K562 (cell line): Measurements from ENCODE around the gene BTNL8. TPM values are rescaled to one million over a fixed set of nuclear protein-coding genes. Genes with fewer than 3 reads are reported as not detected.

Experiments used
- ATAC-seq: fragments of 200-7000 bp; cut with Tn5 transposase; 3 replicates; pipeline ENCODE4 v1.9.1; 2020; ENCODE audit warnings: moderate library complexity
- BruUV-seq: library from RNA; stranded (reverse); fragments of 400-500 nt; replicated peaks from 2 replicates; lab custom pipeline; 2021; lab: Mats Ljungman, UMichigan
- CTCF ChIA-PET: fragments of 300-600 bp; formaldehyde crosslinking; extraction: SDS; loops from one replicate; lab custom pipeline; 2021; ENCODE audit warnings: low intra/inter-chr PET ratio; lab: Yijun Ruan, JAX
- POLR2A ChIA-PET: fragments of 300-600, 350-650 bp; sonication (Branson Sonifier 250); formaldehyde crosslinking; extraction: SDS; loops from one replicate; lab custom pipeline; 2021; ENCODE audit warnings: antibody characterized with exemption, inconsistent platforms; lab: Yijun Ruan, JAX
- DNase-seq, 4 experiments: peaks; one replicate each; pipeline versions ENCODE4 v3.0.0 to v3.0.0-alpha.2; 2011 to 2018; ENCODE audit warnings: low spot score in 3 of 4, mixed read lengths in 3 of 4; ENCODE audit errors: extremely low read depth in 1 of 4
- FAIRE-seq: peaks from 2 replicates; lab custom pipeline; 2011; peaks lifted over from hg19 to GRCh38; lab: Jason Lieb, UNC
- H2AFZ ChIP-seq: 2 replicates; pipeline ENCODE4 v1.6.0; 2011; ENCODE audit warnings: low read depth, low read length, control low read depth, inconsistent platforms
- H3K27ac ChIP-seq: fragments of 200-600 bp; 3 replicates; pipeline ENCODE4 v1.8.0; 2011; ENCODE audit warnings: low read depth, mild to moderate bottlenecking, control low read depth, inconsistent platforms, low read length, moderate library complexity, mixed read lengths; ENCODE audit errors: extremely low read depth
- H3K27me3 ChIP-seq, 2 experiments: fragments of 300-600 bp in 1 of 2; 2 replicates in 1 of 2; 3 replicates in 1 of 2; pipeline versions ENCODE4 v1.6.0 to v1.8.0; 2011; ENCODE audit warnings: inconsistent platforms in 2 of 2, low read length in 2 of 2, mild to moderate bottlenecking in 1 of 2, mixed read lengths in 1 of 2, moderate library complexity in 1 of 2; ENCODE audit not compliant: control insufficient read depth in 2 of 2, insufficient read depth in 2 of 2
- H3K36me3 ChIP-seq: fragments of 300-600 bp; 3 replicates; pipeline ENCODE4 v1.8.0; 2011; ENCODE audit warnings: mild to moderate bottlenecking, low read length, inconsistent platforms; ENCODE audit not compliant: control insufficient read depth, insufficient read depth
- H3K4me1 ChIP-seq, 2 experiments: fragments of 200-600 bp in 1 of 2; replicated peaks in 1 of 2; 2 replicates in 1 of 2; 3 replicates in 1 of 2; pipeline versions ENCODE4 v1.5.1 to v1.8.0; 2011; ENCODE audit warnings: inconsistent platforms in 2 of 2, low read length in 2 of 2, mild to moderate bottlenecking in 1 of 2, mixed read lengths in 1 of 2, moderate library complexity in 1 of 2; ENCODE audit not compliant: control insufficient read depth in 2 of 2, insufficient read depth in 2 of 2
- H3K4me2 ChIP-seq: 2 replicates; pipeline ENCODE4 v1.6.1; 2011; ENCODE audit warnings: low read length, control low read depth, inconsistent platforms, mixed read lengths; ENCODE audit not compliant: insufficient read depth
- H3K4me3 ChIP-seq: fragments of 200-600 bp; sonication (generic), shearing (Covaris generic); 2 replicates; pipeline ENCODE4 v1.5.1; 2016; ENCODE audit warnings: control low read depth, inconsistent platforms
- H3K79me2 ChIP-seq: fragments of 200-600 bp; 3 replicates; pipeline ENCODE4 v1.8.0; 2011; ENCODE audit warnings: low read length, inconsistent platforms; ENCODE audit not compliant: control insufficient read depth, insufficient read depth
- H3K9ac ChIP-seq, 2 experiments: 2 replicates each; pipeline versions ENCODE4 v1.6.0 to v1.6.1; 2011; ENCODE audit warnings: low read depth in 2 of 2, low read length in 2 of 2, control low read depth in 1 of 2, inconsistent platforms in 1 of 2, mild to moderate bottlenecking in 1 of 2, mixed read lengths in 1 of 2; ENCODE audit not compliant: insufficient read depth in 1 of 2
- H3K9me1 ChIP-seq: one replicate; pipeline ENCODE4 v1.6.0; 2011; ENCODE audit warnings: inconsistent platforms, mild to moderate bottlenecking, low read length, moderate library complexity; ENCODE audit not compliant: control insufficient read depth, insufficient read depth
- H3K9me3 ChIP-seq: replicated peaks from 2 replicates; pipeline ENCODE4 v1.5.1; 2011; ENCODE audit warnings: low read depth, low read length, inconsistent platforms; ENCODE audit not compliant: control insufficient read depth, insufficient read depth
- H4K20me1 ChIP-seq: replicated peaks from 2 replicates; pipeline ENCODE4 v1.6.1; 2011; ENCODE audit warnings: low read length, inconsistent platforms, mixed read lengths; ENCODE audit not compliant: control insufficient read depth, insufficient read depth
- HNRNPK ChIP-seq: fragments of 200-400 bp; formaldehyde crosslinking; IDR thresholded peaks from one replicate; pipeline ENCODE4 v1.6.1; 2018; ENCODE audit warnings: mild to moderate bottlenecking, low read depth, low read length; ENCODE audit not compliant: poor library complexity, severe bottlenecking
- MYC ChIP-seq, 2 experiments: fragments of 250-450 bp in 1 of 2; sonication (Bioruptor Pico) in 1 of 2; IDR thresholded peaks; 2 replicates each; pipeline versions ENCODE4 v1.5.1 to v1.6.1; 2012 to 2021; ENCODE audit warnings: low read depth in 2 of 2, borderline replicate concordance in 1 of 2, improper control_type of control experiment in 1 of 2, low read length in 1 of 2, mild to moderate bottlenecking in 1 of 2, moderate library complexity in 1 of 2
- RBFOX2 ChIP-seq: fragments of 200-400 bp; formaldehyde crosslinking; IDR thresholded peaks from 2 replicates; pipeline ENCODE4 v1.6.1; 2017; ENCODE audit warnings: low read depth, mild to moderate bottlenecking, low read length, moderate library complexity
- WGBS: fragments of 100-300 bp; shearing (Covaris generic); methylation state at CpG from one replicate; pipeline ENCODE4 v1.1.6; 2016; ENCODE audit warnings: low coverage, mixed read lengths; ENCODE audit not compliant: insufficient coverage; ENCODE audit errors: missing lambda C conversion rate; 5-methylcytosine and 5-hydroxymethylcytosine counted together
- in situ Hi-C: fragments of 300-500 bp; cut with MboI; formaldehyde crosslinking; loops from 4 replicates; pipeline ENCODE4 v1.15.0; 2018; ENCODE audit warnings: inconsistent platforms, mixed read lengths
- intact Hi-C: fragments of 100-400 bp; cut with micrococcal nuclease; formaldehyde crosslinking; loops from 2 replicates; pipeline ENCODE4 v1.14.2; 2022
- polyA plus RNA-seq, 8 experiments: library from polyadenylated mRNA; depleted of rRNA in 4 of 8; stranded (reverse) in 5 of 8; unstranded in 3 of 8; fragments of >200 nt; fragmentation: Nextera tagmentation in 2 of 8; fragmentation: Illumina TruSeq in 1 of 8; extraction: Ambion mirVana in 2 of 8; extraction: Trizol in 1 of 8; gene quantifications; 2 replicates each; pipeline versions ENCODE4 v1.2.1 to v1.2.3, GENCODE V29; 2011 to 2014; ENCODE audit warnings: inconsistent platforms in 1 of 8, missing spikeins in 1 of 8
- total RNA-seq, 7 experiments: library from RNA; depleted of rRNA in 6 of 7; stranded (reverse); fragments of >200 nt in 6 of 7; fragmentation: Illumina TruSeq in 2 of 7; extraction: Trizol in 2 of 7; gene quantifications; 2 replicates each; pipeline versions ENCODE4 v1.2.1 to v1.2.3, GENCODE V29; 2011 to 2021; ENCODE audit warnings: low replicate concordance in 1 of 7
- TF ChIP-seq, protein P1 (sequence below): sonication (generic); formaldehyde crosslinking; IDR thresholded peaks from 2 replicates; pipeline ENCODE4 v1.8.1; 2022; ENCODE audit warnings: missing genetic modification reagents
- TF ChIP-seq, protein P2 (sequence below): IDR thresholded peaks from 2 replicates; pipeline ENCODE4 v1.6.1; 2014; ENCODE audit warnings: antibody characterized with exemption
- TF ChIP-seq, protein P3 (sequence below): fragments of 450-650 bp; IDR thresholded peaks from 2 replicates; pipeline ENCODE4 v1.6.1; 2016; ENCODE audit warnings: borderline replicate concordance
- TF ChIP-seq, protein P4 (sequence below), 2 experiments: fragments of 450-650 bp; IDR thresholded peaks; 2 replicates each; pipeline ENCODE4 v1.6.1; 2016; ENCODE audit warnings: mild to moderate bottlenecking in 2 of 2, borderline replicate concordance in 1 of 2, low read depth in 1 of 2, moderate library complexity in 1 of 2

BTNL8 gene
- total and polyA plus RNA-seq, 9 of the 15 experiments (the other 6 are each of a cell fraction or from before 2014, with no cell fraction given): 0.04 to 0.18 (median 0.07) TPM; not detected in 6

DNA sequence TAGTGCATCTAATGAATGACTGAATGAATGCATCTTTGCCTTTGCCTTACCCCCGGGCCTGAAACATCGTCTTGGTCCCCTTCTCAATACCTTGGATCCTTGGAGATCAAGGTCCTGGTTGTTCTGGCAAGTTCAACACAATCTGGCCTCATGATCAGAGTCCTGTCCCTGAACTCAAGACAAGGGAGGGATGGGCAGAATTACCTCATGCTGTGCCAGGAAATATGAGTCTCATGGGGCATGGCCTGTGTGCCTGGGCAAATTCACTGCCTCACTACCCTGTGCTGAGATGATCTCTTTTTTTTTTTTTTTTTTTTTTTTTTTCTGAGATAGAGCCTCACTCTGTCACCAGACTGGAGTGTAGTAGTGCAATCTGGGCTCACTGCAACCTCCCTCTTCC, 89.1 kb downstream of the BTNL8 start:
- Histone ChIP-seq H3K9ac (no peak overlapping the region), H3K4me3 (no peak overlapping the region), H3K27ac (no peak overlapping the region), H3K27me3 (no peaks in the 10 kb centered on the region), H3K4me2 (no peak overlapping the region), H3K36me3 (no peaks in the 10 kb centered on the region), H3K79me2 (no peaks in the 10 kb centered on the region), H3K9me3 (no peaks in the 10 kb centered on the region), H3K4me1 (no peaks in the 10 kb centered on the region), H2AFZ (no peak overlapping the region), H4K20me1 (no peaks in the 10 kb centered on the region), H3K9me1 (no peaks in the 10 kb centered on the region)
- FAIRE-seq (no peak), ATAC-seq (no peak), DNase-seq (no peak)
- TF ChIP-seq, protein P1, sequence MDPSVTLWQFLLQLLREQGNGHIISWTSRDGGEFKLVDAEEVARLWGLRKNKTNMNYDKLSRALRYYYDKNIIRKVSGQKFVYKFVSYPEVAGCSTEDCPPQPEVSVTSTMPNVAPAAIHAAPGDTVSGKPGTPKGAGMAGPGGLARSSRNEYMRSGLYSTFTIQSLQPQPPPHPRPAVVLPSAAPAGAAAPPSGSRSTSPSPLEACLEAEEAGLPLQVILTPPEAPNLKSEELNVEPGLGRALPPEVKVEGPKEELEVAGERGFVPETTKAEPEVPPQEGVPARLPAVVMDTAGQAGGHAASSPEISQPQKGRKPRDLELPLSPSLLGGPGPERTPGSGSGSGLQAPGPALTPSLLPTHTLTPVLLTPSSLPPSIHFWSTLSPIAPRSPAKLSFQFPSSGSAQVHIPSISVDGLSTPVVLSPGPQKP: no peak
- TF ChIP-seq, protein P2, sequence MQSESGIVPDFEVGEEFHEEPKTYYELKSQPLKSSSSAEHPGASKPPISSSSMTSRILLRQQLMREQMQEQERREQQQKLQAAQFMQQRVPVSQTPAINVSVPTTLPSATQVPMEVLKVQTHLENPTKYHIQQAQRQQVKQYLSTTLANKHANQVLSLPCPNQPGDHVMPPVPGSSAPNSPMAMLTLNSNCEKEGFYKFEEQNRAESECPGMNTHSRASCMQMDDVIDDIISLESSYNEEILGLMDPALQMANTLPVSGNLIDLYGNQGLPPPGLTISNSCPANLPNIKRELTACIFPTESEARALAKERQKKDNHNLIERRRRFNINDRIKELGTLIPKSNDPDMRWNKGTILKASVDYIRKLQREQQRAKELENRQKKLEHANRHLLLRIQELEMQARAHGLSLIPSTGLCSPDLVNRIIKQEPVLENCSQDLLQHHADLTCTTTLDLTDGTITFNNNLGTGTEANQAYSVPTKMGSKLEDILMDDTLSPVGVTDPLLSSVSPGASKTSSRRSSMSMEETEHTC: no peak
- no peak for TF ChIP-seq MYC (IDR thresholded peaks at IDR 0.05; ENCODE audit: low read depth, low read length)
- no peak for TF ChIP-seq MYC (CRISPR knock-in tag; IDR thresholded peaks at IDR 0.05; ENCODE audit: borderline replicate concordance, low read depth)
- TF ChIP-seq, protein P3, sequence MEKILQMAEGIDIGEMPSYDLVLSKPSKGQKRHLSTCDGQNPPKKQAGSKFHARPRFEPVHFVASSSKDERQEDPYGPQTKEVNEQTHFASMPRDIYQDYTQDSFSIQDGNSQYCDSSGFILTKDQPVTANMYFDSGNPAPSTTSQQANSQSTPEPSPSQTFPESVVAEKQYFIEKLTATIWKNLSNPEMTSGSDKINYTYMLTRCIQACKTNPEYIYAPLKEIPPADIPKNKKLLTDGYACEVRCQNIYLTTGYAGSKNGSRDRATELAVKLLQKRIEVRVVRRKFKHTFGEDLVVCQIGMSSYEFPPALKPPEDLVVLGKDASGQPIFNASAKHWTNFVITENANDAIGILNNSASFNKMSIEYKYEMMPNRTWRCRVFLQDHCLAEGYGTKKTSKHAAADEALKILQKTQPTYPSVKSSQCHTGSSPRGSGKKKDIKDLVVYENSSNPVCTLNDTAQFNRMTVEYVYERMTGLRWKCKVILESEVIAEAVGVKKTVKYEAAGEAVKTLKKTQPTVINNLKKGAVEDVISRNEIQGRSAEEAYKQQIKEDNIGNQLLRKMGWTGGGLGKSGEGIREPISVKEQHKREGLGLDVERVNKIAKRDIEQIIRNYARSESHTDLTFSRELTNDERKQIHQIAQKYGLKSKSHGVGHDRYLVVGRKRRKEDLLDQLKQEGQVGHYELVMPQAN: no peak
- TF ChIP-seq, protein P4, sequence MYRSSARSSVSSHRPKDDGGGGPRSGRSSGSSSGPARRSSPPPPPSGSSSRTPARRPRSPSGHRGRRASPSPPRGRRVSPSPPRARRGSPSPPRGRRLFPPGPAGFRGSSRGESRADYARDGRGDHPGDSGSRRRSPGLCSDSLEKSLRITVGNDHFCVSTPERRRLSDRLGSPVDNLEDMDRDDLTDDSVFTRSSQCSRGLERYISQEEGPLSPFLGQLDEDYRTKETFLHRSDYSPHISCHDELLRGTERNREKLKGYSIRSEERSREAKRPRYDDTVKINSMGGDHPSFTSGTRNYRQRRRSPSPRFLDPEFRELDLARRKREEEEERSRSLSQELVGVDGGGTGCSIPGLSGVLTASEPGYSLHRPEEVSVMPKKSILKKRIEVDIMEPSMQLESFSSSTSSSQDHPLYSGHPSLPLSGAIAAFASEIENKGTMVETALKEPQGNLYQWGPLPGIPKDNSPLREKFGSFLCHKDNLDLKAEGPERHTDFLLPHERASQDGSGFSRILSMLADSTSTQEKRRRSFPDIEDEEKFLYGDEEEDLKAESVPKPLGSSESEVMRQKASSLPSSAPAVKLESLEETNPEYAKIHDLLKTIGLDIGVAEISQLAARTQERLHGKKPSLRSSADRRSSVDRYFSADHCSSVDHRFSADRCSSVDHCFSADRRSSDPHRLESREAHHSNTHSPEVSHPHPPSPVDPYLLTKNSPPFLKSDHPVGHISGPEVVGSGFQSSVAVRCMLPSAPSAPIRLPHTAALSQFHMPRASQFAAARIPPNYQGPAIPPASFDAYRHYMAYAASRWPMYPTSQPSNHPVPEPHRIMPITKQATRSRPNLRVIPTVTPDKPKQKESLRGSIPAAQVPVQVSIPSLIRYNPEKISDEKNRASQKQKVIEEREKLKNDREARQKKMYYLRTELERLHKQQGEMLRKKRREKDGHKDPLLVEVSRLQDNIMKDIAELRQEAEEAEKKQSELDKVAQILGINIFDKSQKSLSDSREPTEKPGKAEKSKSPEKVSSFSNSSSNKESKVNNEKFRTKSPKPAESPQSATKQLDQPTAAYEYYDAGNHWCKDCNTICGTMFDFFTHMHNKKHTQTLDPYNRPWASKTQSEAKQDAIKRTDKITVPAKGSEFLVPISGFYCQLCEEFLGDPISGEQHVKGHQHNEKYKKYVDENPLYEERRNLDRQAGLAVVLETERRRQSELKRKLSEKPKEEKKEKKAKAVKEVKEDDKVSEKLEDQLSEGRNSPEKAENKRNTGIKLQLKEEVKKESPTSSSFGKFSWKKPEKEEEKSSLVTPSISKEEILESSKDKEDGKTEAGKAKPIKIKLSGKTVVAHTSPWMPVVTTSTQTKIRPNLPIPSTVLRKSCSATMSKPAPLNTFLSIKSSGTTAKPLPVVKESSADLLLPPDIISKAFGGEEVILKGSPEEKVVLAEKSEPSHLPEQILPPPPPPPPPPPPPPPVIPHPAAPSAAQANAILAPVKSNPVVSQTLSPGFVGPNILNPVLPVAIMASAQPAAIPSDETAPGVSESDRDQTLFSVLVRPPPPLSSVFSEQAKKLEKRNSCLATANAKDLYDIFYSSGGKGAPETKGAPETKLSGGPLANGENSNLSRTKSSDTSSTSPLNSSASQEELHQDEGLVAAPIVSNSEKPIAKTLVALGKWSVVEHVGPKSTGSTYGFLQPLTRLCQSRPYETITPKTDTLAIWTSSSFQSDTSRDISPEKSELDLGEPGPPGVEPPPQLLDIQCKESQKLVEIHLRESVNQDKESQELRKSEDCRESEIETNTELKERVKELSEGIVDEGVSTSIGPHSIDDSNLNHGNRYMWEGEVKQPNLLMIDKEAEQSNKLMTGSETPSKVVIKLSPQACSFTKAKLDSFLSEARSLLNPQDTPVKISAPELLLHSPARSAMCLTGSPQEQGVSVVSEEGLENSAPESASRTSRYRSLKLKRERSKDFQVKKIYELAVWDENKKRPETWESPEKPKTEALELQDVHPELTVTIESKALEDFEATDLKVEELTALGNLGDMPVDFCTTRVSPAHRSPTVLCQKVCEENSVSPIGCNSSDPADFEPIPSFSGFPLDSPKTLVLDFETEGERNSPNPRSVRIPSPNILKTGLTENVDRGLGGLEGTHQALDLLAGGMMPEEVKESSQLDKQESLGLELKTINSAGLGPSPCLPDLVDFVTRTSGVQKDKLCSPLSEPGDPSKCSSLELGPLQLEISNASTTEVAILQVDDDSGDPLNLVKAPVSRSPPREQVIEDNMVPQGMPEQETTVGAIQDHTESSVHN (IDR thresholded peaks at IDR 0.05; ENCODE audit: borderline replicate concordance in 1 of 2, low read depth in 1 of 2): no peak
- TF ChIP-seq RBFOX2: no peak
- no peak for TF ChIP-seq HNRNPK
- no CpG with 5 or more reads among the region's 2 CpGs for WGBS
- in situ Hi-C loops: no loop called here
- CTCF ChIA-PET: no interaction called here
- intact Hi-C loops: no loop called here
- BruUV-seq: no TSS peak
- POLR2A ChIA-PET: no interaction called here
